HL-60 (cell line): ENCODE data around the gene TNIK.

Source experiments
- DNase-seq, 2 experiments: peaks; one replicate each; pipeline ENCODE4 v3.0.0-alpha.2; 2010 to 2020; ENCODE audit warnings: low read depth in 1 of 2, low spot score in 1 of 2
- H3K27ac ChIP-seq: fragments of 250-450 bp; sonication (Bioruptor Pico); replicated peaks from 2 replicates; pipeline ENCODE4 v1.5.1; 2020; ENCODE audit warnings: mild to moderate bottlenecking, moderate library complexity
- H3K27me3 ChIP-seq: fragments of 250-450 bp; sonication (Bioruptor Pico); 2 replicates; pipeline ENCODE4 v1.5.1; 2021; ENCODE audit warnings: mild to moderate bottlenecking, moderate library complexity; ENCODE audit not compliant: insufficient read depth, poor library complexity, severe bottlenecking
- H3K4me3 ChIP-seq: replicated peaks from 2 replicates; pipeline ENCODE4 v1.5.1; 2011; ENCODE audit warnings: mild to moderate bottlenecking, control low read depth, low read length; ENCODE audit not compliant: insufficient read depth
- GABPA ChIP-seq: IDR thresholded peaks from 2 replicates; pipeline ENCODE4 v1.6.1; 2012; ENCODE audit warnings: low read depth
- POLR2AphosphoS5 ChIP-seq: IDR thresholded peaks from 2 replicates; pipeline ENCODE4 v1.6.1; 2012; ENCODE audit warnings: low read depth
- SPI1 ChIP-seq: IDR thresholded peaks from 2 replicates; pipeline ENCODE4 v1.6.1; 2012; ENCODE audit warnings: low read depth, mild to moderate bottlenecking, borderline replicate concordance
- TF ChIP-seq, protein P1 (sequence below): IDR thresholded peaks from 2 replicates; pipeline ENCODE4 v1.6.1; 2012; ENCODE audit warnings: low read depth; ENCODE audit not compliant: insufficient replicate concordance
- TF ChIP-seq, protein P2 (sequence below): IDR thresholded peaks from one replicate; pipeline ENCODE4 v1.5.1; 2011; ENCODE audit warnings: low read length, control low read depth, inconsistent platforms; ENCODE audit not compliant: insufficient read depth

The TNIK gene

DNA sequence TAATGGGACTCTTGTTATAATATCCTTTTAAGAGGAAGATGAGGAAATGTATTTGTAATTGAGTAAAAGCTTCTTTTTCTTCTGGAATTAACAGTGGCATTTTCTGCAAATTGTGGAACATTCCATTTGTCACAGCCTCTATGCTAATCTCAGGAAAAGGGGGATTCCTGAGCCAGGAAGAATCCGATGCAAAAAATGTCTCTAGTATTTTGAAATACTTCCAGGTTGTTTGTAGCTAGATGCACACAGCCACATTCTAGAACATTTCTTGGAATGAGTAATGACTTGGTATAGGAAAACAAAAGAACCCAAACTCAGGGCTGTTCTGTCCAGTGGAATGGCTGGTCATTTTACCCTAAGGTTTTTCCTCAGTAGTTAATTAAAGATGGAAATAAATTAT is 335.2 kb downstream of the TNIK start:
- Histone ChIP-seq H3K4me3 (no peak overlapping the region), H3K27me3 (peaks cover 3% of the 10 kb centered on the region), H3K27ac (no peak overlapping the region)
- TF ChIP-seq, protein P1, sequence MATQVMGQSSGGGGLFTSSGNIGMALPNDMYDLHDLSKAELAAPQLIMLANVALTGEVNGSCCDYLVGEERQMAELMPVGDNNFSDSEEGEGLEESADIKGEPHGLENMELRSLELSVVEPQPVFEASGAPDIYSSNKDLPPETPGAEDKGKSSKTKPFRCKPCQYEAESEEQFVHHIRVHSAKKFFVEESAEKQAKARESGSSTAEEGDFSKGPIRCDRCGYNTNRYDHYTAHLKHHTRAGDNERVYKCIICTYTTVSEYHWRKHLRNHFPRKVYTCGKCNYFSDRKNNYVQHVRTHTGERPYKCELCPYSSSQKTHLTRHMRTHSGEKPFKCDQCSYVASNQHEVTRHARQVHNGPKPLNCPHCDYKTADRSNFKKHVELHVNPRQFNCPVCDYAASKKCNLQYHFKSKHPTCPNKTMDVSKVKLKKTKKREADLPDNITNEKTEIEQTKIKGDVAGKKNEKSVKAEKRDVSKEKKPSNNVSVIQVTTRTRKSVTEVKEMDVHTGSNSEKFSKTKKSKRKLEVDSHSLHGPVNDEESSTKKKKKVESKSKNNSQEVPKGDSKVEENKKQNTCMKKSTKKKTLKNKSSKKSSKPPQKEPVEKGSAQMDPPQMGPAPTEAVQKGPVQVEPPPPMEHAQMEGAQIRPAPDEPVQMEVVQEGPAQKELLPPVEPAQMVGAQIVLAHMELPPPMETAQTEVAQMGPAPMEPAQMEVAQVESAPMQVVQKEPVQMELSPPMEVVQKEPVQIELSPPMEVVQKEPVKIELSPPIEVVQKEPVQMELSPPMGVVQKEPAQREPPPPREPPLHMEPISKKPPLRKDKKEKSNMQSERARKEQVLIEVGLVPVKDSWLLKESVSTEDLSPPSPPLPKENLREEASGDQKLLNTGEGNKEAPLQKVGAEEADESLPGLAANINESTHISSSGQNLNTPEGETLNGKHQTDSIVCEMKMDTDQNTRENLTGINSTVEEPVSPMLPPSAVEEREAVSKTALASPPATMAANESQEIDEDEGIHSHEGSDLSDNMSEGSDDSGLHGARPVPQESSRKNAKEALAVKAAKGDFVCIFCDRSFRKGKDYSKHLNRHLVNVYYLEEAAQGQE = no peak
- TF ChIP-seq GABPA = no peak
- TF ChIP-seq, protein P2, sequence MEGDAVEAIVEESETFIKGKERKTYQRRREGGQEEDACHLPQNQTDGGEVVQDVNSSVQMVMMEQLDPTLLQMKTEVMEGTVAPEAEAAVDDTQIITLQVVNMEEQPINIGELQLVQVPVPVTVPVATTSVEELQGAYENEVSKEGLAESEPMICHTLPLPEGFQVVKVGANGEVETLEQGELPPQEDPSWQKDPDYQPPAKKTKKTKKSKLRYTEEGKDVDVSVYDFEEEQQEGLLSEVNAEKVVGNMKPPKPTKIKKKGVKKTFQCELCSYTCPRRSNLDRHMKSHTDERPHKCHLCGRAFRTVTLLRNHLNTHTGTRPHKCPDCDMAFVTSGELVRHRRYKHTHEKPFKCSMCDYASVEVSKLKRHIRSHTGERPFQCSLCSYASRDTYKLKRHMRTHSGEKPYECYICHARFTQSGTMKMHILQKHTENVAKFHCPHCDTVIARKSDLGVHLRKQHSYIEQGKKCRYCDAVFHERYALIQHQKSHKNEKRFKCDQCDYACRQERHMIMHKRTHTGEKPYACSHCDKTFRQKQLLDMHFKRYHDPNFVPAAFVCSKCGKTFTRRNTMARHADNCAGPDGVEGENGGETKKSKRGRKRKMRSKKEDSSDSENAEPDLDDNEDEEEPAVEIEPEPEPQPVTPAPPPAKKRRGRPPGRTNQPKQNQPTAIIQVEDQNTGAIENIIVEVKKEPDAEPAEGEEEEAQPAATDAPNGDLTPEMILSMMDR = no peak
- no peak for TF ChIP-seq POLR2AphosphoS5
- no peak for TF ChIP-seq SPI1
- no peak for DNase-seq

- Histone ChIP-seq H3K27me3 (peaks cover 2% of the 10 kb centered on the region), H3K27ac (no peak overlapping the region), H3K4me3 (no peak overlapping the region)
- TF ChIP-seq, protein P1 = no peak
- TF ChIP-seq GABPA = no peak
- TF ChIP-seq, protein P2 = no peak
- TF ChIP-seq SPI1 = no peak
- TF ChIP-seq POLR2AphosphoS5 = no peak
- no peak for DNase-seq
Observed at GRCh38 chr3:171123915-171124314, 336.3 kb downstream of the TNIK start.

DNA sequence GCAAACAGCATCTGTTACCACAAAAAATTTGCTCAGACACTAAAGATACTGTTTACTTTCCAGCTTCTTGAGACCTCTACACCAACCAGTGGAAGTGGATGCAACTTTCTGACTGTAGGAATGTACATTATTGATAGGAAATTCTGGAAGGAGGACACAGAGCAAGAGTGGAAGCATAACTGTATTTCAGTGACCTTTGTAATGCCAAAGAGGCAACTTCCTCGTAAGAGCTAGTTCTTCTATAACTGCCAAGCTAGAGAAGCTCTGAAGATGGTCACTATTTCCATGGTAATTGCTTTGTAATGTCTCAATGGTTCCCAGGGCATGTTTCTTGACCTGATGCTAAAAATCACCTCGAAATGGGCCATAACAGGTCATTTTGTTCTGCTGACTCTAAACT is 337.3 kb downstream of the TNIK start:
- H3K4me3 ChIP-seq = no peak overlapping the region
- TF ChIP-seq GABPA (no peak), SPI1 (no peak), POLR2AphosphoS5 (no peak)
- TF ChIP-seq, protein P1 = no peak
- TF ChIP-seq, protein P2 = no peak
- DNase-seq = no peak
- no peak overlapping the region for H3K27ac ChIP-seq
- H3K27me3 ChIP-seq = peaks cover 2% of the 10 kb centered on the region
